A549 (cell line): Measurements from ENCODE around the gene RILPL2. TPM values are rescaled to one million over a fixed set of nuclear protein-coding genes. Genes with fewer than 3 reads are reported as not detected.

Source experiments
- ATAC-seq, 2 experiments: fragments of 200-7000 bp in 1 of 2; fragments of >200 bp in 1 of 2; cut with Nextera tagmentation in 1 of 2; cut with Tn5 transposase in 1 of 2; 3 replicates each; pipeline versions ENCODE4 v1.8.0 to v1.9.1; 2018 to 2020; ENCODE audit warnings: mild to moderate bottlenecking in 1 of 2, moderate library complexity in 1 of 2
- CTCF ChIA-PET: fragments of 300-600 bp; sonication (Branson Sonifier 250); formaldehyde crosslinking; extraction: SDS; loops from one replicate; lab custom pipeline; 2021; ENCODE audit warnings: antibody characterized with exemption, inconsistent platforms; lab: Yijun Ruan, JAX
- POLR2A ChIA-PET: fragments of 350-600 bp; formaldehyde crosslinking; extraction: SDS; loops from one replicate; lab custom pipeline; 2021; ENCODE audit warnings: antibody characterized with exemption, inconsistent platforms; lab: Yijun Ruan, JAX
- DNase-seq, 2 experiments: peaks; one replicate each; pipeline versions ENCODE4 v3.0.0 to v3.0.0-alpha.2; 2011 to 2016; ENCODE audit warnings: low read depth in 1 of 2, low spot score in 1 of 2
- FAIRE-seq: peaks from 2 replicates; lab custom pipeline; 2011; peaks lifted over from hg19 to GRCh38; lab: Jason Lieb, UNC
- H3K27ac ChIP-seq, 2 experiments: fragments of >200 bp; sonication (Bioruptor Twin); formaldehyde crosslinking; 3 replicates each; pipeline ENCODE4 v1.5.1; 2016 to 2017
- H3K4me1 ChIP-seq: fragments of >200 bp; sonication (Bioruptor Twin); formaldehyde crosslinking; 3 replicates; pipeline ENCODE4 v1.6.1; 2016
- H3K4me2 ChIP-seq: fragments of >200 bp; sonication (Bioruptor Twin); formaldehyde crosslinking; 3 replicates; pipeline ENCODE4 v1.6.1; 2016
- H3K4me3 ChIP-seq: fragments of >200 bp; sonication (Bioruptor Twin); formaldehyde crosslinking; 3 replicates; pipeline ENCODE4 v1.5.1; 2016
- H3K9me3 ChIP-seq: fragments of >200 bp; sonication (Bioruptor Twin); formaldehyde crosslinking; 3 replicates; pipeline ENCODE4 v1.6.1; 2016
- CBX2 ChIP-seq: fragments of 200-600 bp; sonication (generic); IDR thresholded peaks from 2 replicates; pipeline ENCODE4 v1.6.1; 2016; ENCODE audit warnings: low read depth, mild to moderate bottlenecking, borderline replicate concordance
- CHD4 ChIP-seq: fragments of 200-600 bp; sonication (generic); IDR thresholded peaks from 2 replicates; pipeline ENCODE4 v1.6.1; 2016; ENCODE audit warnings: antibody characterized with exemption, mild to moderate bottlenecking, borderline replicate concordance
- FOSB ChIP-seq: fragments of 250-450 bp; sonication (Bioruptor Pico); IDR thresholded peaks from 2 replicates; pipeline ENCODE4 v1.5.0; 2020; ENCODE audit warnings: mild to moderate bottlenecking, moderate library complexity
- FOXS1 ChIP-seq: fragments of 250-450 bp; sonication (Bioruptor Pico); IDR thresholded peaks from 2 replicates; pipeline ENCODE4 v1.5.0; 2020; ENCODE audit warnings: mild to moderate bottlenecking, moderate library complexity
- GATA3 ChIP-seq: IDR thresholded peaks from 2 replicates; pipeline ENCODE4 v1.6.1; 2012; ENCODE audit warnings: borderline replicate concordance
- HEYL ChIP-seq: fragments of 250-450 bp; sonication (Bioruptor Pico); IDR thresholded peaks from 2 replicates; pipeline ENCODE4 v1.8.0; 2021; ENCODE audit warnings: mild to moderate bottlenecking, moderate library complexity
- HOXB13 ChIP-seq: fragments of 250-450 bp; sonication (Bioruptor Pico); IDR thresholded peaks from 2 replicates; pipeline ENCODE4 v1.5.0; 2020; ENCODE audit warnings: low read depth, mild to moderate bottlenecking, moderate library complexity
- MYC ChIP-seq: IDR thresholded peaks from 2 replicates; pipeline ENCODE4 v1.6.1; 2012; ENCODE audit warnings: mild to moderate bottlenecking, inconsistent platforms, low read length, improper control_type of control experiment, borderline replicate concordance
- RAD21 ChIP-seq, 2 experiments: fragments of >200 bp in 1 of 2; sonication (Bioruptor Twin) in 1 of 2; formaldehyde crosslinking in 1 of 2; IDR thresholded peaks in 1 of 2; conservative IDR thresholded peaks in 1 of 2; 2 replicates in 1 of 2; 3 replicates in 1 of 2; pipeline ENCODE4 v1.6.1; 2012 to 2018; ENCODE audit warnings: inconsistent platforms in 1 of 2
- RARB ChIP-seq: fragments of 250-450 bp; sonication (Bioruptor Pico); IDR thresholded peaks from 2 replicates; pipeline ENCODE4 v1.8.0; 2021; ENCODE audit warnings: mild to moderate bottlenecking, moderate library complexity
- RCOR1 ChIP-seq: fragments of 150-350 bp; IDR thresholded peaks from 2 replicates; pipeline ENCODE4 v1.6.1; 2014; ENCODE audit warnings: antibody characterized with exemption, low read length, low read depth
- ZFP36 ChIP-seq: fragments of 450-650 bp; IDR thresholded peaks from 2 replicates; pipeline ENCODE4 v1.6.1; 2014; ENCODE audit warnings: borderline replicate concordance; ENCODE audit not compliant: partially characterized antibody
- ZNF302 ChIP-seq: fragments of 250-450 bp; sonication (Bioruptor Pico); IDR thresholded peaks from 2 replicates; pipeline ENCODE4 v1.9.0; 2021; ENCODE audit warnings: inconsistent platforms, mild to moderate bottlenecking, moderate library complexity
- ZSCAN20 ChIP-seq: fragments of 250-450 bp; sonication (Bioruptor Pico); IDR thresholded peaks from 2 replicates; pipeline ENCODE4 v1.8.0; 2022; ENCODE audit warnings: mild to moderate bottlenecking, moderate library complexity
- WGBS: methylation state at CpG from one replicate; pipeline ENCODE4 v1.1.6; 2017; ENCODE audit errors: missing lambda C conversion rate; 5-methylcytosine and 5-hydroxymethylcytosine counted together
- polyA plus RNA-seq, 4 experiments: library from polyadenylated mRNA; depleted of rRNA in 3 of 4; stranded (reverse); fragments of >200 nt; fragmentation: RNase III in 1 of 4; extraction: RNeasy Plus Mini Kit Qiagen cat#74134 plus additional on column Dnase treatment in 1 of 4; gene quantifications; 2 replicates in 3 of 4; 3 replicates in 1 of 4; pipeline ENCODE4 v1.2.3, GENCODE V29; 2011 to 2017
- TF ChIP-seq, protein P1 (sequence below): fragments of 250-450 bp; sonication (Bioruptor Pico); IDR thresholded peaks from 2 replicates; pipeline ENCODE4 v1.5.0; 2020; ENCODE audit warnings: low read depth, mild to moderate bottlenecking, moderate library complexity
- TF ChIP-seq, protein P2 (sequence below): fragments of 450-650 bp; IDR thresholded peaks from 2 replicates; pipeline ENCODE4 v1.6.1; 2014; ENCODE audit warnings: antibody characterized with exemption
- TF ChIP-seq, protein P3 (sequence below): IDR thresholded peaks from 2 replicates; pipeline ENCODE4 v1.6.1; 2012; ENCODE audit warnings: low read depth, borderline replicate concordance

Gene RILPL2
- polyA plus RNA-seq, 2 of the 4 experiments (the other 2 are of a cell fraction), result 2.4 to 2.9 TPM

DNA sequence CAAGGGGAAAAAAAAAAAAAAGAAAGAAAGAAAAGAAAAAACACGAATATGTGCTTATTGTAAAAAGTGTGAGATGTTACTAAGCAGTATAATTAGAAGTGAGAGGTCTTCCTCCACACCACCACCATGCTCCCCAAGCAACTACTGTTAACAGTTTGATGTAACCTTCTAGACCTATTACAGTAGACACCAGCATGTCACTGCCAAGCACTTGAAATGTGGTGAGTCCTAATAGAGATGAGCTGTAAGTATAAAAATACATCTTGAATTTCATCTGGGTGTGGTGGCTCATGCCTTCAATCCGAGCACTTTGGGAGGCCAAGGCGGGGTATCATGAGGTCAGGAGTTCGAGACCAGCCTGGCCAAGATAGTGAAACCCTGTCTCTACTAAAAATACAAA, 13.4 kb upstream of the RILPL2 start:
- no peak for DNase-seq
- TF ChIP-seq, protein P1, sequence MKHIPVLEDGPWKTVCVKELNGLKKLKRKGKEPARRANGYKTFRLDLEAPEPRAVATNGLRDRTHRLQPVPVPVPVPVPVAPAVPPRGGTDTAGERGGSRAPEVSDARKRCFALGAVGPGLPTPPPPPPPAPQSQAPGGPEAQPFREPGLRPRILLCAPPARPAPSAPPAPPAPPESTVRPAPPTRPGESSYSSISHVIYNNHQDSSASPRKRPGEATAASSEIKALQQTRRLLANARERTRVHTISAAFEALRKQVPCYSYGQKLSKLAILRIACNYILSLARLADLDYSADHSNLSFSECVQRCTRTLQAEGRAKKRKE (CRISPR knock-in tag), result no peak
- no peak for TF ChIP-seq CHD4
- no peak for TF ChIP-seq HOXB13 (CRISPR knock-in tag)
- TF ChIP-seq ZSCAN20, result no peak
- Histone ChIP-seq H3K27ac (no peak overlapping the region), H3K4me1 (peaks cover 20% of the 10 kb centered on the region; the same call in 2 of the 3 replicates), H3K4me3 (no peak overlapping the region), H3K4me2 (no peak overlapping the region), H3K9me3 (no peaks in the 10 kb centered on the region)
- no peak for ATAC-seq
- ChIA-PET POLR2A (no interaction called here), CTCF (no interaction called here)
- FAIRE-seq, result no peak
- WGBS, result 71% methylated on average over 4 of the region's 4 CpGs

DNA sequence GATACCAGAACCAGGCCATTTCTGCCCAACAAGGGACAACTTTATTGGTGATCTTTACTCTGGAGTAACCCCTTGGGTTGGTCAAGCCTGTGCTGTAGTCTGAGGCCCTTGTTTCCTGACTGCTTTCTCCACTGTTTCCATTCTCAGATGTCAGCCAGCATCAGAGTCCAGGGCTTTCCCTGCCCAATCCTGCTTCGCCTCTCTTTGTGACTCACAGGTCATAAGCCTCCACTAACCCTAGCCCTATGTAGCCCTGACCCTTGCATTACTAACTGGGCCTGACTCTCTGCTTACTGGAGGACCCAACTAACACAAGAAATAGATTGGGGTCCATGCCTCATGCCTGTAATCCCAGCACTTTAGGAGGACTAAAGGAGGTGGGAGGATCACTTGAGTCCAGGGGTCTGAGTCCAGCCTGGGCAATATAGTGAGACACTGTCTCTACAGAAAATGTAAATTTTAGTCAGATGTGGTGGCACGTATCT, 12.8 kb upstream of the RILPL2 start:
- no peak for DNase-seq
- Histone ChIP-seq H3K27ac (no peak overlapping the region), H3K4me2 (no peak overlapping the region), H3K9me3 (no peaks in the 10 kb centered on the region), H3K4me3 (no peak overlapping the region), H3K4me1 (peaks cover 23% of the 10 kb centered on the region; the same call in 2 of the 3 replicates)
- ATAC-seq, result peak; percentile 32 to 37; a peak in 4 of 6 replicates
- POLR2A ChIA-PET, result no interaction called here
- no peak for FAIRE-seq
- CTCF ChIA-PET, result no interaction called here
- 86% methylated on average over 2 of the region's 2 CpGs for WGBS
- TF ChIP-seq RCOR1, result no peak
- TF ChIP-seq RARB, result no peak
- no peak for TF ChIP-seq FOSB (CRISPR knock-in tag)
- TF ChIP-seq, all 56 proteins: peak for 0

DNA sequence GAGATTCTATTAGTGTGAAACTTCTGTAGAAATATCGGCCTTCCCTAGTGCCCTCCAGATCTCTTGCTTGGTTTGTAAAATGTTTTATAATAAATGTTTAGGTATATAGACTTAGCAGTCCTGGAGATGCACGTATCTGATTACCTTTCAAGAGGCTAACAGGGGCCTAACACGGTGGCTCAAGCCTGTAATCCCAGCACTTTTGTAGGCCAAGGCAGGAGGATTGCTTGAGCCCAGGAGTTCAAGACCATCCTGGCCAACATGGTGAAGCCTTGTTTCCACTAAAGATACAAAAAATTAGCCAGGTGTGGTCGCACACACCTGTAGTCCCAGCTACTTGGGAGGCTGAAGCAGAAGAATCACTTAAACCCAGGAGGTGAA, 9.8 kb upstream of the RILPL2 start:
- TF ChIP-seq, protein P2, sequence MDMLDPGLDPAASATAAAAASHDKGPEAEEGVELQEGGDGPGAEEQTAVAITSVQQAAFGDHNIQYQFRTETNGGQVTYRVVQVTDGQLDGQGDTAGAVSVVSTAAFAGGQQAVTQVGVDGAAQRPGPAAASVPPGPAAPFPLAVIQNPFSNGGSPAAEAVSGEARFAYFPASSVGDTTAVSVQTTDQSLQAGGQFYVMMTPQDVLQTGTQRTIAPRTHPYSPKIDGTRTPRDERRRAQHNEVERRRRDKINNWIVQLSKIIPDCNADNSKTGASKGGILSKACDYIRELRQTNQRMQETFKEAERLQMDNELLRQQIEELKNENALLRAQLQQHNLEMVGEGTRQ, result no peak
- TF ChIP-seq, protein P1 (CRISPR knock-in tag), result no peak
- TF ChIP-seq MYC (no peak), RAD21 (conservative IDR thresholded peaks at IDR 0.05 in 1 of 2, IDR thresholded peaks at IDR 0.05 in 1 of 2) (no peak)
- TF ChIP-seq, all 56 proteins: peak for 0
- DNase-seq, result no peak
- peak overlapping the region; percentile 54 for H3K4me2 ChIP-seq
- ChIA-PET POLR2A (no interaction called here), CTCF (interaction anchor here (1.0 to 1.7 kb wide), 2 partner anchors 11 to 135 kb away, joined by 3 read pairs; no protein-coding TSS in a partner anchor)
- H3K4me3 ChIP-seq, result no peak overlapping the region
- H3K9me3 ChIP-seq, result no peaks in the 10 kb centered on the region
- ATAC-seq, result peak in 1 of 2 experiments; percentile 34; a peak in 3 of 6 replicates
- peak overlapping the region; percentile 16 to 38; a peak in 4 of 6 replicates for H3K27ac ChIP-seq
- 53% methylated on average over 4 of the region's 4 CpGs for WGBS
- FAIRE-seq, result no peak
- peaks cover 23% of the 10 kb centered on the region; the same call in 2 of the 3 replicates for H3K4me1 ChIP-seq

DNA sequence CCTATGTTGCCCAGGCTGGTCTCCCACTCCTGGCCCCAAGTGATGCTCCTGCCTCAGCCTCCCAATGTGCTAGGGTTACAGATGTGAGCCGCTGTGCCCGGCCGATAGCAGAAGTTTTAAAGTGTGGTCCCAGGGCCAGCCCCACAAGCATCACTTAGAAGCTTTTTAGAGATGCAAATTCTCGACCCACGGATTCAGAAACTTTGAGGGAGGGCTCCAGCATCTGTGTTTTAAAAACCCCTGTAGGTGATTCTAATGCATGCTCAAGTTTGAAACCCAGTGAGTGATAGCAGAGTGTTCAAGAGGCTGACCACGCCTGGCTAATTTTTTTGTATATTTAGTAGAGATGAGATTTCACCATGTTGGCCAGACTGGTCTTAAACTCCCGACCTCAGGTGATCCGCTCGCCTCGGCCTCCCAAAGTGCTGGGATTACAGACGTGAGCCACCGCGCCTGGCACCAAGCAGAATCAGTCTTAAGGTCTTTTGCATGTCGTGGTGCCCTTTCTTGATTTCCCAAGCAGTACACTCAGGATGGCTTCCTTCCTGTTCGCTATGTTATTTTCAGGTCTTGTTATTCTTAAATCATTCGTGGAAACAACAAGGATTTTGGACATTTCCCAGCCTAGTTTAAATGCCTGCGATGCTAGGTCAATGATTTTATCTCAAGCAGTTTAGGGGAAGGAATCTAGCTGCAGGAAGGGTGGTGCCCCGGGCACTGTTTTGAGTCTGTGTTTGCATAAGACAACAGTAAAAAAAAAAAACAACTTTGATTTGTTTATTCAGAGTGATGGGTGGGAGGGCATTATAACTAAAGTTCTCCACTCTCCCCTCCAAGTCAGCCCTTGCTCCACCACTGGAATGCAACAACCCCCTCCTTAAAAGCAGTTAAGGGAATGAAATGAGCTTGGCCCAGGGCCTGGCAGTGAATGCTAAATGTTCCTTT, 9.2 kb upstream of the RILPL2 start:
- peak overlapping the region; percentile 54 for H3K4me2 ChIP-seq
- no peak overlapping the region for H3K4me3 ChIP-seq
- no peak for TF ChIP-seq RAD21 (conservative IDR thresholded peaks at IDR 0.05 in 1 of 2, IDR thresholded peaks at IDR 0.05 in 1 of 2)
- TF ChIP-seq FOXS1 (CRISPR knock-in tag), result no peak
- TF ChIP-seq ZFP36, result no peak
- TF ChIP-seq GATA3, result peak; percentile 12; the same call in 1 of the 2 replicates
- no peak for TF ChIP-seq CBX2
- TF ChIP-seq, protein P3, sequence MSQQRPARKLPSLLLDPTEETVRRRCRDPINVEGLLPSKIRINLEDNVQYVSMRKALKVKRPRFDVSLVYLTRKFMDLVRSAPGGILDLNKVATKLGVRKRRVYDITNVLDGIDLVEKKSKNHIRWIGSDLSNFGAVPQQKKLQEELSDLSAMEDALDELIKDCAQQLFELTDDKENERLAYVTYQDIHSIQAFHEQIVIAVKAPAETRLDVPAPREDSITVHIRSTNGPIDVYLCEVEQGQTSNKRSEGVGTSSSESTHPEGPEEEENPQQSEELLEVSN, result no peak
- no peak for TF ChIP-seq ZNF302 (CRISPR knock-in tag)
- TF ChIP-seq HEYL (CRISPR knock-in tag), result no peak
- WGBS, result 54% methylated on average over 18 of the region's 18 CpGs
- ChIA-PET CTCF (interaction anchor here (1.0 to 1.8 kb wide), 3 partner anchors 10 to 136 kb away, joined by 3 to 5 read pairs (median 3); partner anchors contain the start of gene RILPL2), POLR2A (no interaction called here)
- DNase-seq (peak in 1 of 2 experiments; percentile 56), ATAC-seq (peak in 1 of 2 experiments; percentile 68; a peak in 3 of 6 replicates), FAIRE-seq (no peak)
- H3K4me1 ChIP-seq, result peaks cover 23% of the 10 kb centered on the region; the same call in 2 of the 3 replicates
- H3K9me3 ChIP-seq, result no peaks in the 10 kb centered on the region
- peak overlapping the region; percentile 16 to 38; a peak in 5 of 6 replicates for H3K27ac ChIP-seq
